Measurements from ENCODE around the gene STK32B. TPM values are rescaled to one million over a fixed set of nuclear protein-coding genes. Genes with fewer than 3 reads are reported as not detected.

The STK32B gene
- total RNA-seq, 4 donors from 2014 or later: 0.39 to 2.7 (median 2.4) TPM

DNA sequence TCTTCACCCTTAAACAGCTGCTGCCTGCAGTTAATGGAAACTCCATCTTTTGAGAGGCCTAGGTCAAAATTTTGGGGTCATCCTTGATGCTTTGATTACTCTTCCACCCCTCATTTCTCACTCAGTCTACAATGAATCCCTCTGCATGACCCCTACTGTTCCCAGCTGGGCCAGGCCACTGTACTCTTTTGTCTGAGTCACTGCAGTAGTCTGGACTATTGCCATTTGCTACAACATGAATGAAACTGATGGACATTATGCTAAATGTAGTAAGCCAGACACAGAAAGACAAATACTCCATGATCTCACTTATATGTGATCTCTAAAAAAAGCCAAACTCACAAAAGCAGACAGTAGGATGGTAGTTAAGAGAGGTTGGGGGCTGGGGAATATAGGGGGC lies 28.3 kb downstream of the STK32B start:
- DNase-seq (ENCODE audit: low spot score in 2 of 2): no peak
- Histone ChIP-seq H3K4me1 (no peaks in the 10 kb centered on the region), H3K4me3 (no peak overlapping the region), H3K9me3 (peaks cover 0 to 25% (median 9%) of the 10 kb centered on the region in 4 donors), H3K36me3 (no peaks in the 10 kb centered on the region), H3K27me3 (no peaks in the 10 kb centered on the region), H3K27ac (no peak overlapping the region)
- TF ChIP-seq POLR2A (IDR thresholded peaks at IDR 0.05) (no peak), EP300 (IDR thresholded peaks at IDR 0.05) (no peak)
- TF ChIP-seq, protein P1, sequence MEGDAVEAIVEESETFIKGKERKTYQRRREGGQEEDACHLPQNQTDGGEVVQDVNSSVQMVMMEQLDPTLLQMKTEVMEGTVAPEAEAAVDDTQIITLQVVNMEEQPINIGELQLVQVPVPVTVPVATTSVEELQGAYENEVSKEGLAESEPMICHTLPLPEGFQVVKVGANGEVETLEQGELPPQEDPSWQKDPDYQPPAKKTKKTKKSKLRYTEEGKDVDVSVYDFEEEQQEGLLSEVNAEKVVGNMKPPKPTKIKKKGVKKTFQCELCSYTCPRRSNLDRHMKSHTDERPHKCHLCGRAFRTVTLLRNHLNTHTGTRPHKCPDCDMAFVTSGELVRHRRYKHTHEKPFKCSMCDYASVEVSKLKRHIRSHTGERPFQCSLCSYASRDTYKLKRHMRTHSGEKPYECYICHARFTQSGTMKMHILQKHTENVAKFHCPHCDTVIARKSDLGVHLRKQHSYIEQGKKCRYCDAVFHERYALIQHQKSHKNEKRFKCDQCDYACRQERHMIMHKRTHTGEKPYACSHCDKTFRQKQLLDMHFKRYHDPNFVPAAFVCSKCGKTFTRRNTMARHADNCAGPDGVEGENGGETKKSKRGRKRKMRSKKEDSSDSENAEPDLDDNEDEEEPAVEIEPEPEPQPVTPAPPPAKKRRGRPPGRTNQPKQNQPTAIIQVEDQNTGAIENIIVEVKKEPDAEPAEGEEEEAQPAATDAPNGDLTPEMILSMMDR (IDR thresholded peaks at IDR 0.05): no peak

DNA sequence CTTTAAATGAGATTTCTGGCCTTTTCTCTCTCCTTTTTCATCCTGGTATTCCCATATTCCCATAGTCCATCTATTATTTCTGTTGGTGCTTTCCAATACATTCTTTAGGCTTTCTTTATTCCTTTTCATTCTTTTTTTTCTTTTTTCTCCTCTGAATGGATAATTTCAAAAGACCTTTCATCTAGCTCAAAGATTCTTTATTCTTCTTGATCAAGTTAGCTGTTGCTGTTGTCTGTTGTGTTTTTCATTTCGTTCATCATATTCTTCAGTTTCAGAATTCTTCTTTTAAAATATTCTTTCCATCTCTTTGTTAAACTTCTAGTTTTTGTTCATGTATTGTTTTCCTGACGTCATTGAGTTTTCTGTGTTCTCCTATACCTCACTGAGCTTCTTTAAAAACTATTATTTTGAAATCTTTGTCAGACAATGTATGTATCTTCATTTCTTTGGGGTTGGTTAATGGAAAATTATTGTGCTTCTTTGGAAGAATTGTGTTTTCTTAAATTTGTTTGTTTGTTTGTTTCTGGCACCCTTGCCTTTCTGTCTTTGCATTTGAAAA lies 30.2 kb downstream of the STK32B start:
- Histone ChIP-seq H3K4me3 (no peak overlapping the region), H3K4me1 (no peaks in the 10 kb centered on the region), H3K27ac (no peak overlapping the region), H3K36me3 (no peaks in the 10 kb centered on the region), H3K27me3 (no peaks in the 10 kb centered on the region), H3K9me3 (peaks cover 0 to 33% (median 9%) of the 10 kb centered on the region in 4 donors)
- DNase-seq (ENCODE audit: low spot score in 2 of 2): no peak
- no peak for TF ChIP-seq POLR2A (IDR thresholded peaks at IDR 0.05)
- TF ChIP-seq, protein P1 (IDR thresholded peaks at IDR 0.05): no peak
- no peak for TF ChIP-seq EP300 (IDR thresholded peaks at IDR 0.05)
- WGBS, 2 donors: 53 to 91% methylated on average over 2 of the region's 2 CpGs

DNA sequence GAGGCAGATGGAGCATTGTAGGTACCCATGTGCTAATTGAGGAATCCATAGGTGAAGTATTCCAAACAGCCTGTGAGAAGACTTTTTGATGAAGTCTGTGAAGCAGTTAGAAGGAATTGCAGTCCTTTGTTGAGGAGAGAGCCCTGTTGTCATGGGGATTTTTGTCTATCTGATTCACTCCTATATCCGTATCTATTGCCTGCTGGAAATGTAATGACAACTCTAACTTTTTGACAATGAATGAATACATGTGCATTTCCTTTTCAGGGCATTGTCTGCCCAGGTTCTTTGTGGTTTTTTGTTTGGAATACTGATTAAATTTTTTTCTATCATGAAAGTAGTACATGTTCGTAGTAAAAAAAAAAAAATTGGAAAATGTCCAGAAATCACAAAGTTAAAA lies 31.1 kb downstream of the STK32B start:
- WGBS, 2 donors: 70 to 78% methylated on average over 2 of the region's 2 CpGs
- DNase-seq (ENCODE audit: low spot score in 2 of 2): no peak
- Histone ChIP-seq H3K4me1 (no peaks in the 10 kb centered on the region), H3K27me3 (no peaks in the 10 kb centered on the region), H3K36me3 (no peaks in the 10 kb centered on the region), H3K9me3 (peaks cover 0 to 36% (median 13%) of the 10 kb centered on the region in 4 donors), H3K4me3 (no peak overlapping the region), H3K27ac (no peak overlapping the region)
- TF ChIP-seq POLR2A (IDR thresholded peaks at IDR 0.05) (no peak), EP300 (IDR thresholded peaks at IDR 0.05) (no peak)
- TF ChIP-seq, protein P1 (IDR thresholded peaks at IDR 0.05): no peak

DNA sequence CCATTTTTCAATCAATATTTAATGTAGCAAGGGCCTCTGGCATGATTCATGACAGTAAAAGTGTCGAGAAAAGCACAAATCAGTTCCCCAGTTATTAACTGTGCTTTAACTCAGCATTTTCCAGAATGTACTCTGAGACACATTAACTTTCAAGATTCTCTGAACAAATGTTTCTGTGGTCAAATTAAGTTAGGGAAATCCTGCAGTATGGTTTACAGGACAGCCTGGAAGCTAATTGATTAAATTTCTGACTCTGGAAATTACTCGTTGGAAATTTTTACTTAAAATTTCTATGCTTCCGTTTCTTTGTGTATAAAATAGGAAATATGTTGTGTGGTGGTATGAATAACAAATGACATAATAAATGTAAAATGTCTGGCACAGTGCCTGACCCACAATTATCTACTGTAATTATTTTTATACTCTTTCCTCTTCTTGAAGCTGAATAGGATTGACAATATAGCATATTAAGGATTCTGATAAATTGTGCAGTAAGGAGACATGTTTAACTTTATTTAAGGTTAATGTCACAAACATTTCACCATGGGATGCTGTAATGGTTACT lies 33.7 kb downstream of the STK32B start:
- H3K9me3 ChIP-seq: peaks cover 0 to 32% (median 14%) of the 10 kb centered on the region in 4 donors
- 27% methylated on average over 3 of the region's 3 CpGs for WGBS, 2 donors
- DNase-seq (ENCODE audit: low spot score in 2 of 2): no peak
- no peaks in the 10 kb centered on the region for H3K27me3 ChIP-seq
- no peak overlapping the region for H3K4me3 ChIP-seq
- no peaks in the 10 kb centered on the region for H3K4me1 ChIP-seq
- H3K36me3 ChIP-seq: no peaks in the 10 kb centered on the region
- H3K27ac ChIP-seq: no peak overlapping the region
- TF ChIP-seq EP300 (IDR thresholded peaks at IDR 0.05) (no peak), POLR2A (IDR thresholded peaks at IDR 0.05) (no peak)
- TF ChIP-seq, protein P1 (IDR thresholded peaks at IDR 0.05): no peak

DNA sequence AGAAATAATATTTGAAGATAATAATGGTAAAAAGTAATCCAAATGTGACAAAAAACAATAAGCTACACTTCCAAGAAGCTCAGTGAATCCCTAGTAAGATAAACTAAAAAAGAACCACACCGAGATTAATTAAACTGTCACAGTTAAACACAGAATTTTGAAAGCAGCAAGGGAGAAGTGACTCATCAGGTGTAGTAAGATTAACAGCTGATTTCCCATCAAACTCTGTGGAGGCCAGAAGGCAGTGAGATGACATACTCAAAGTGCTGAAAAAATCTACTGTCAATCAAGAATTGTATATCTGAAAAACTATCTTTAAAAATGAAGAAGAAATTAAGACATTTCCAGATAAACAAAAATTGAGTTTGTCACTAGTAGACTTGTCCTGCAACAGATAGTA lies 35.3 kb downstream of the STK32B start:
- H3K4me3 ChIP-seq: no peak overlapping the region

More for the DNA sequence above, 35.3 kb downstream of the STK32B start:
- Histone ChIP-seq H3K27me3 (no peaks in the 10 kb centered on the region), H3K36me3 (no peaks in the 10 kb centered on the region), H3K4me1 (no peaks in the 10 kb centered on the region), H3K27ac (no peak overlapping the region), H3K9me3 (peaks cover 0 to 25% (median 10%) of the 10 kb centered on the region in 4 donors)
- no peak for DNase-seq (ENCODE audit: low spot score in 2 of 2)
- 89 to 92% methylated on average over 1 of the region's 1 CpG for WGBS, 2 donors
- TF ChIP-seq, protein P1 (IDR thresholded peaks at IDR 0.05): no peak
- no peak for TF ChIP-seq POLR2A (IDR thresholded peaks at IDR 0.05)
- no peak for TF ChIP-seq EP300 (IDR thresholded peaks at IDR 0.05)
